IMR-90 (cell line): ENCODE results near the gene ACTR3C. TPM values are rescaled to one million over a fixed set of nuclear protein-coding genes. Genes with fewer than 3 reads are reported as not detected.
A peak's percentile ranks its signal among the peaks of the same experiment; 100 is the strongest.
"Not testable (repeated sequence)": the region's sequence is repeated elsewhere in the genome, so short reads cannot be mapped to it uniquely, and the experiment has no call there.

Experiments
- ATAC-seq: fragments of 200-7000 bp; cut with Tn5 transposase; 2 replicates; pipeline ENCODE4 v1.9.1; 2020; ENCODE audit warnings: low read depth, mild to moderate bottlenecking, moderate library complexity
- BruUV-seq: library from RNA; stranded (reverse); fragments of 400-500 nt; replicated peaks from 2 replicates; lab custom pipeline; 2021; lab: Mats Ljungman, UMichigan
- CTCF ChIA-PET: fragments of 300-600 bp; formaldehyde crosslinking; extraction: SDS; loops from one replicate; lab custom pipeline; 2021; ENCODE audit warnings: antibody characterized with exemption; lab: Yijun Ruan, JAX
- POLR2A ChIA-PET: fragments of 300-600 bp; sonication (Branson Sonifier 250); formaldehyde crosslinking; loops from one replicate; lab custom pipeline; 2022; ENCODE audit warnings: antibody characterized with exemption; ENCODE audit not compliant: unreplicated experiment; lab: Charles Lee
- DNase-seq: peaks from one replicate; pipeline ENCODE4 v3.0.0; 2013
- H2AFZ ChIP-seq: replicated peaks from 2 replicates; pipeline ENCODE3; 2013; ENCODE audit warnings: low read length, mild to moderate bottlenecking; ENCODE audit not compliant: poor library complexity
- H2AK5ac ChIP-seq: 2 replicates; pipeline ENCODE4 v1.6.1; 2013; ENCODE audit warnings: low read depth, low read length, inconsistent platforms
- H2AK9ac ChIP-seq: replicated peaks from 2 replicates; pipeline ENCODE3; 2013; ENCODE audit warnings: mild to moderate bottlenecking, low read depth, low read length, moderate library complexity; ENCODE audit not compliant: poor library complexity
- H2BK120ac ChIP-seq: 2 replicates; pipeline ENCODE4 v1.6.1; 2013; ENCODE audit warnings: low read depth, low read length, inconsistent platforms
- H2BK15ac ChIP-seq: 3 replicates; pipeline ENCODE4 v1.6.1; 2013; ENCODE audit warnings: low read depth, low read length, inconsistent platforms
- H2BK20ac ChIP-seq: 2 replicates; pipeline ENCODE4 v1.6.1; 2013; ENCODE audit warnings: low read depth, mild to moderate bottlenecking, inconsistent platforms, low read length, moderate library complexity
- H2BK5ac ChIP-seq: 2 replicates; pipeline ENCODE4 v1.6.1; 2013; ENCODE audit warnings: mild to moderate bottlenecking, low read depth, low read length, inconsistent platforms; ENCODE audit not compliant: poor library complexity, severe bottlenecking
- H3K14ac ChIP-seq: replicated peaks from 2 replicates; pipeline ENCODE4 v1.6.1; 2013; ENCODE audit warnings: low read depth, low read length, inconsistent platforms
- H3K18ac ChIP-seq: 2 replicates; pipeline ENCODE4 v1.6.1; 2013; ENCODE audit warnings: low read depth, low read length, control low read depth
- H3K23ac ChIP-seq: 2 replicates; pipeline ENCODE4 v1.6.1; 2013; ENCODE audit warnings: low read depth, low read length, inconsistent platforms
- H3K27ac ChIP-seq: 2 replicates; pipeline ENCODE4 v1.5.1; 2013; ENCODE audit warnings: mild to moderate bottlenecking, control low read depth, low read length; ENCODE audit not compliant: insufficient read depth
- H3K27me3 ChIP-seq: 2 replicates; pipeline ENCODE4 v1.6.1; 2013; ENCODE audit warnings: low read length; ENCODE audit not compliant: control insufficient read depth, insufficient read depth
- H3K36me3 ChIP-seq: 2 replicates; pipeline ENCODE4 v1.6.1; 2013; ENCODE audit warnings: low read length, mixed read lengths; ENCODE audit not compliant: control insufficient read depth, insufficient read depth
- H3K4ac ChIP-seq: 2 replicates; pipeline ENCODE4 v1.6.1; 2013; ENCODE audit warnings: low read depth, low read length, inconsistent platforms
- H3K4me1 ChIP-seq: 2 replicates; pipeline ENCODE4 v1.6.1; 2013; ENCODE audit warnings: low read length, mixed read lengths; ENCODE audit not compliant: control insufficient read depth, insufficient read depth
- H3K4me2 ChIP-seq: 2 replicates; pipeline ENCODE4 v1.6.1; 2013; ENCODE audit warnings: low read depth, mild to moderate bottlenecking, control low read depth, low read length, moderate library complexity
- H3K4me3 ChIP-seq: 2 replicates; pipeline ENCODE4 v1.5.1; 2013; ENCODE audit warnings: low read depth, mild to moderate bottlenecking, control low read depth, low read length, moderate library complexity; ENCODE audit not compliant: insufficient read depth
- H3K56ac ChIP-seq: 2 replicates; pipeline ENCODE4 v1.6.1; 2013; ENCODE audit warnings: low read length, inconsistent platforms; ENCODE audit not compliant: insufficient read depth; ENCODE audit errors: extremely low read depth
- H3K79me1 ChIP-seq, 2 experiments: 2 replicates each; pipeline ENCODE4 v1.6.1; 2013; ENCODE audit warnings: low read length in 2 of 2, inconsistent platforms in 1 of 2, low read depth in 1 of 2
- H3K9ac ChIP-seq: 2 replicates; pipeline ENCODE4 v1.6.1; 2013; ENCODE audit warnings: low read depth, low read length, control low read depth
- H3K9me1 ChIP-seq: 2 replicates; pipeline ENCODE4 v1.6.1; 2013; ENCODE audit warnings: low read length, inconsistent platforms; ENCODE audit not compliant: insufficient read depth
- H3K9me3 ChIP-seq: 2 replicates; pipeline ENCODE4 v1.6.1; 2013; ENCODE audit warnings: low read length; ENCODE audit not compliant: control insufficient read depth, insufficient read depth
- H4K20me1 ChIP-seq: 2 replicates; pipeline ENCODE4 v1.6.1; 2013; ENCODE audit warnings: low read length, inconsistent platforms; ENCODE audit not compliant: insufficient read depth
- H4K5ac ChIP-seq: 2 replicates; pipeline ENCODE4 v1.6.1; 2013; ENCODE audit warnings: mild to moderate bottlenecking, low read depth, low read length, control low read depth
- H4K8ac ChIP-seq, 2 experiments: 2 replicates each; pipeline ENCODE4 v1.6.1; 2013; ENCODE audit warnings: low read depth in 2 of 2, low read length in 2 of 2, control low read depth in 1 of 2, inconsistent platforms in 1 of 2
- H4K91ac ChIP-seq: 2 replicates; pipeline ENCODE4 v1.6.1; 2013; ENCODE audit warnings: low read depth, low read length, inconsistent platforms; ENCODE audit not compliant: insufficient read depth
- WGBS, 2 experiments: methylation state at CpG; one replicate each; pipeline versions ENCODE4 v1.1.5 to v1.1.7; 2013; ENCODE audit warnings: missing lambda C conversion rate in 2 of 2; ENCODE audit not compliant: insufficient read length in 1 of 2; ENCODE audit errors: extremely low coverage in 2 of 2; 5-methylcytosine and 5-hydroxymethylcytosine counted together
- dilution Hi-C: fragments of 300-500 bp; cut with HindIII; formaldehyde crosslinking; loops from one replicate; pipeline ENCODE4 v1.14.3; 2018; ENCODE audit warnings: low sequenced_read_pairs; ENCODE audit not compliant: unreplicated experiment
- in situ Hi-C: fragments of 300-500 bp; cut with MboI; formaldehyde crosslinking; loops from 3 replicates; pipeline ENCODE4 v1.14.3; 2019; ENCODE audit warnings: low sequenced_read_pairs, inconsistent platforms, mixed read lengths
- intact Hi-C: fragments of 100-400 bp; cut with micrococcal nuclease; formaldehyde crosslinking; loops from 2 replicates; pipeline ENCODE4 v1.10.0; 2022
- polyA plus RNA-seq, 3 experiments: library from polyadenylated mRNA; depleted of rRNA; stranded (reverse); fragments of >200 nt; gene quantifications; 2 replicates each; pipeline ENCODE4 v1.2.3, GENCODE V29; 2012; ENCODE audit warnings: low replicate concordance in 1 of 3
- total RNA-seq: library from RNA; depleted of rRNA; stranded (reverse); fragments of >200 nt; gene quantifications from 2 replicates; pipeline ENCODE4 v1.2.3, GENCODE V29; 2012

ACTR3C gene
- total and polyA plus RNA-seq, 2 of the 4 experiments (the other 2 are of a cell fraction), result not detected

DNA sequence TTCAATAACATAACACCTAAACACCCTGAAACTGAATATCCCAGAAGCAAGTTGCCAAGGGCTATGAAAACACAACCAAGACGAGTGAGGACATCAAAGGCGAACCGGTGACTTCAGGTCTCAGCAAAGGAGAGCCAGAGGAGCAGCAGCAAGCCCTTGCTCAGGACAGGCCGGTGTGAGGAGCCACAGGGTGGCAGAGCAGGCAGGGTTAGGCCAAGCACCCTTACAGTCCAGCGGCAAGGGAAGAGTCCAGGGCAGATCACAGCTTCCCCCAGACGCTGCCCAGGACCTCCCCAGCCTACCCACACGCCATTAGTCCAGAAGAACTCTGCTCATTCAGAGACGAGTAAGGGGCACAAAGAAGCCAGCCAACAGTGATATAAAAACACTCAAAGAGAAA lies 27.7 kb downstream of the ACTR3C start:
- H2AK9ac ChIP-seq, H3K27me3 ChIP-seq, H4K20me1 ChIP-seq, dilution Hi-C loops, H3K14ac ChIP-seq, H3K23ac ChIP-seq, H3K36me3 ChIP-seq, H3K56ac ChIP-seq, intact Hi-C loops, H4K8ac ChIP-seq, H3K27ac ChIP-seq, H3K4ac ChIP-seq, H2AK5ac ChIP-seq, H3K4me1 ChIP-seq, BruUV-seq, H4K5ac ChIP-seq, DNase-seq, H3K9me3 ChIP-seq, H3K4me3 ChIP-seq, in situ Hi-C loops, H3K18ac ChIP-seq, H3K4me2 ChIP-seq, H2BK15ac ChIP-seq, H2BK20ac ChIP-seq, CTCF ChIA-PET, H4K91ac ChIP-seq, POLR2A ChIA-PET, H2BK5ac ChIP-seq, H2BK120ac ChIP-seq, H3K9me1 ChIP-seq, H2AFZ ChIP-seq, H3K79me1 ChIP-seq, H3K9ac ChIP-seq: not testable (repeated sequence)
- ATAC-seq, result peak; percentile 85
- no CpG with 5 or more reads among the region's 8 CpGs for WGBS, 2 experiments

DNA sequence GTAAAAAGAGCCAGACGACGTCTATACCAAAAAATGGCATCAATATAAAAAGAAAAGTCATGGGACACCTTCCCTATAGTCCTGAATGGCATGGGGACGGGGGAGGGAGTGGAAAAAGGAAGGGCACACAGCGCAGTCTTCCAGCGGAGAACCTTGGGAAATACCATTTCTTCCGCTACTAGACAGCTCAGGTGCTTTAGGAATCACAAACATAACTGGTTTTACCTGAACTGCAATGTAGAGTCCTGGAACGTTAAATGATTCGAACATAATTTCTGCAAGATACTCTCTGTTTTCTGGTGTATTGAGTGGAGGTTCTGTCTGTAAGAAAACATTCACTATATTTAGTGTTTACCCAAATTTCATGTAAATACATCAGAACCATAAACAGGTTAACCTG lies 28.3 kb downstream of the ACTR3C start:
- DNase-seq, H3K9me3 ChIP-seq, H3K18ac ChIP-seq, H4K8ac ChIP-seq, H4K5ac ChIP-seq, H3K27ac ChIP-seq, in situ Hi-C loops, BruUV-seq, H2BK5ac ChIP-seq, H3K4me3 ChIP-seq, intact Hi-C loops, H4K91ac ChIP-seq, dilution Hi-C loops, H3K4ac ChIP-seq, H3K4me2 ChIP-seq, H3K79me1 ChIP-seq, H2BK15ac ChIP-seq, H4K20me1 ChIP-seq, H2AFZ ChIP-seq, H3K9ac ChIP-seq, ATAC-seq, H3K27me3 ChIP-seq, H3K4me1 ChIP-seq, H3K9me1 ChIP-seq, H2AK9ac ChIP-seq, H3K36me3 ChIP-seq, H3K23ac ChIP-seq, H3K14ac ChIP-seq, POLR2A ChIA-PET, H2BK20ac ChIP-seq, H3K56ac ChIP-seq, CTCF ChIA-PET, H2BK120ac ChIP-seq, H2AK5ac ChIP-seq: not testable (repeated sequence)
- WGBS, 2 experiments, result no CpG with 5 or more reads among the region's 8 CpGs
